HG03521 (cell line): Measurements from ENCODE around the gene ENO3.

Experiments used
- ATAC-seq: cut with Tn5 transposase; IDR thresholded peaks from one replicate; pipeline ENCODE4 v1.9.1; 2021; ENCODE audit warnings: mild to moderate bottlenecking, moderate library complexity; ENCODE audit not compliant: unreplicated experiment

Gene ENO3

GRCh38 chr17:4972752-4973151, 21.8 kb downstream of the ENO3 start:
- no peak for ATAC-seq

DNA sequence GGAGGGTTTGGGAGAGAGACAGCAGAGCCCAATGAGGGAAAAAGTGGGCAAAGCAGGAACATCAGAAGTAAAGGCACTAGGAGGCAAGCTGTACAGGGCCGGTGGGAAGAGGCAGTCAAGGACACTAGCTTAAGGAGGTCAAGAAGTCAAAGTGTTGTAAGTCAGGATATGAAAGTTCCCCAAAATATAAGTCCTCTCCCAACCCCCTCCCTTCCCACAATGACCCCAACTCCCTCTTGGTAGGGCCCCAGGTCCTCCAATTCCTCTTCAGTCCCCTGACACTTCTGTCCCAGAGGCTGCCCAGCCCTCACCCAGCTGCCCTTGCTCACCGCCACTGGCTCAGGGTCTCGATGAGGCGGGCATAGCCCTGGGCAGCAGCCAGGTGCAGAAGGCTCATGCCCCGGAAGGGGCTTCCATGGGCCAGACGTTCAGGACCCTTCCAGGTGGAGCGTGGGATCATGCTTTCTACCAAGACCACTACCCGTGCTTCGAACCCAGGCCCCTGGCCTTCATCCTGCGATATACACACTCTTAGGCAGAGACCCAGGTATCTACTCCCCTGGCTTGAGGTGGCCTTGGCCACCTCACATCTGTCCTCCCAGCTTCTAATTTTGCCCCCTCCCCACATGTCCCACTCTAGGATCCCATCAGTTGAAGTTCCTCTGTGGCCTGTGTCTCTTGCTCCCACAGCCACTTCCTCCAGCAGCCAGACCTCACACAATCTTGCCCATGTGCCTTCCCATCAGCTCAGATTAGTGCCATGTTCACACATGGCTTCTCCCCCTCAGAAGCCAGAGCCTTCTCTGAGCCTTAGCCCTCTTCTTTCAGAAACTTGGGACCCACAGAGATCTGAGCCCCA, 22.6 kb downstream of the ENO3 start:
- no peak for ATAC-seq

GRCh38 chr17:4974115-4974670, 23.3 kb downstream of the ENO3 start:
- no peak for ATAC-seq

- ATAC-seq = no peak
Measured at GRCh38 chr17:4978726-4979125, 27.8 kb downstream of the ENO3 start.

GRCh38 chr17:4980644-4981216, 29.8 kb downstream of the ENO3 start:
- no peak for ATAC-seq

DNA sequence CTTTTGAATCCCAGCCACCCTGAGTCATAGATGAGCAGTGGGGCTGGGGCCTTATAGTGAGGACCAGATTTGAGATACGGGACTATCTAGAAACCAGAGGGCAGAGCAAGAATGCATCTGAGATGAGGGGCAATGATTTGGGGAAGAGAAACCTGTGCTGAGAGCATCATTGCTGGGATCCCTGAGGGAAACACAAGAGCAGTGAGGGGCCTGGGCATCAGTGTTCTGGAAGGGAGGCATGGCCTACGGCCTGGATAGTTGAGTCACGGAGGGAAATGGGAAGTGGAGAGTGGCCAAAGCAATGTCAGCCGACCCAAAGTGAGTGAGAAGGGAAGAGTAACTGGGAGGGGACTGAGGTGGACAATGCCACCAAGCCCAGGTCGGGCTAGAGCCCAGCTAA, 31.4 kb downstream of the ENO3 start:
- no peak for ATAC-seq

GRCh38 chr17:4986403-4986802, 35.5 kb downstream of the ENO3 start:
- no peak for ATAC-seq

- peak; percentile 59 for ATAC-seq
Measured at GRCh38 chr17:4986951-4987766, 36.2 kb downstream of the ENO3 start, which contains the start of gene CAMTA2. Gene CAMTA2 (minus strand): TSS chr17:4987675. CDS start chr17:4986222, 1,453 bp downstream.

DNA sequence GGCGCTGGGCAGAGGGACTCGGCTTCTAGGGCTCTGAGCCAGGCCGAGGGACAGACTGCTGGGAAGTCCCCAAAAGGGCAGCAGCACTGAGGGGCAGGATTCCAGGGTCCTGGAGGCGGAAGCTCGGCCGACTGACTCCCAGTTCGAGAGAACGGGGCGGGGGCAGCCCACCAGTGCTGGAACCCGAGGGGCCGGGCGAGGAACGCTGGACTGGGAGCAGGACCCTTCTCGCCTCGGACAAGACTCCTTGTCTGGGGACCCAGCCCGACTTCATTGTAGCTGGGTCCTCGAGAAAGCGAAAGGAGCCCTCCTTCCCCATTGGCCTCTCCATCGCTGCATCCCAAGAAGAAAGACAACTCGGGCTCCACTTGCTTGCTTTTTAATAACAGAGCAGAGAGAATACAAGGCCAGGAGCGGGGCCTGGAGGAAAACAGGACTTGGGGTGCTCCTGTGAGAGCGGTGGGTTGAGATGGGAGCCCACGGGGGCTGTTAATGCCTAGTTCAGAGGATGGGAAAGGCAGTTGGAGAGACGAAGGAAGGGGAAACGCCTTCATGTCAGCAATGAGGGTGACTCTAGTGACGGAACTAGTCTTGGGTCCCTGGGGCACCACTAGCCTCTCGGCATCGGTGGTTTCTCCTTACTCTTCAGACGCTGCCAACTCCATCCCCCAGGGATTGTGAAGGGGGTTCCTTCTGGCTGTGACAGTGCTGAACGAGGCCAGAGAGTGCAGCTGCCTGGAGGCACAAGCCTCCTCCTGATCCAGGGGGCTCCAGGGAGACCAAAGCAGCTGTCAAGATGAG, 37.0 kb downstream of the ENO3 start:
- no peak for ATAC-seq

DNA sequence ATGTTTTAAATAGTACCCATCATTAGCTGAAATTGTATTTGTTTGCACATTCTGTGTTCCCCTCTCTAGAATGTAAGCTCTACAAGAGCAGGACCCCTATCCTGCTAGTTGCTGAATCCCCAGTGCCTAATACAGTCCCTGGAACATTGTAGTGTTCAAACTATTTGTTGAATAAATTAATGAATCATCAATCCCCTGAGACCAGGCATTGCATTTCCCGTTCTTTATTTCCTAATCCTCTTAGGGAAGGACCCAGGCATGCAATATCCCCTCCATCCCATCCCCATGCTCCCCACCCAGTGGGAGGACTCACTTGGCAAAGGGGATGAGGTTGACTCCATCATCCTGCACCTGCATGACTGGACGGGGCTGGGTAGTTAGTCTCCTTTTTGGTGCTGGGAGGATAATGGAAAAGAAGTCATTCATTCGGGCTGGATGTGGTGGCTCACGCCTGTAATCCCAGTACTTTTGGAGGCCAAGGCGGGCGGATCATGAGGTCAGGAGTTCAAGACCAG, 43.2 kb downstream of the ENO3 start:
- ATAC-seq = no peak

- ATAC-seq = peak; percentile 78
Measured at GRCh38 chr17:4997302-4998026, 46.5 kb downstream of the ENO3 start, which contains the start of the genes INCA1 and KIF1C. Gene INCA1 (minus strand): TSS chr17:4997522. CDS start chr17:4994437, 3,085 bp downstream. Gene KIF1C (plus strand): TSS chr17:4997950. CDS start chr17:5000247, 2,297 bp downstream.

DNA sequence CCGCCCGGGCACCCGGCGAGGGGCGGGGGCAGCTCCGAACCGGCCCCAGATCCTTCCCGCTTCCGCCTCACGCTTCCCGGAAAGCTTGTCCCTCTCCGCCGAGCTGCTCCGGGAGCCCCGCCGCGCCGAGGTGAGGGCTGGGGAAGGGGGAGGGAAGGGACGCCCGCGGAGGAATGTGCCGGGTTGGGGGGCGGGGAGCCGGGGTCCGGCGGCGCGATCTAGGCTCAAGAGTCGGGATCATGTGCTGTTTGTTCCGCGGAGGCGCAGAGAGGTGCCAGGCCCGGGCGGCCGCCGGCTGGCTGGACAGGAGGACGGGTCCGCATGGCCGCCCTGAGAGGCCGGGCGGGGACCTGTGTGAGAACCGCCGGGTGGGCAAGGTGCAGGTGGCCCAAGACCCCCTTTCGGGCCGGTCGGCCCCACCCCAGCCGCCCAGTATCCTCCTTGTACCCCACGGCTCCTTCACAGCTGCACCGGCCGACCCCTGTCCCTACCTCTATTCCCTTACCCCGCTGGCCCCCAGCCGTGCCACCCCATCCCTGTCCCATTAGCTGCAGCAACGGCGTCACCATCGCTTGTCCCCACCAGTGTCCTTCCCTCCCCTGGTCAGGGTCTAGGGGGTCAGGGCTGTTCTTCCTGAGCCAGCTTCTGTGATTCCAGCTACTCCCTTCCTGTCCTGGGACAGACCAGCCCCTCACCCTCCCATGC, 47.3 kb downstream of the ENO3 start:
- ATAC-seq = peak; percentile 9

GRCh38 chr17:4998732-4999429, 48.0 kb downstream of the ENO3 start:
- no peak for ATAC-seq

DNA sequence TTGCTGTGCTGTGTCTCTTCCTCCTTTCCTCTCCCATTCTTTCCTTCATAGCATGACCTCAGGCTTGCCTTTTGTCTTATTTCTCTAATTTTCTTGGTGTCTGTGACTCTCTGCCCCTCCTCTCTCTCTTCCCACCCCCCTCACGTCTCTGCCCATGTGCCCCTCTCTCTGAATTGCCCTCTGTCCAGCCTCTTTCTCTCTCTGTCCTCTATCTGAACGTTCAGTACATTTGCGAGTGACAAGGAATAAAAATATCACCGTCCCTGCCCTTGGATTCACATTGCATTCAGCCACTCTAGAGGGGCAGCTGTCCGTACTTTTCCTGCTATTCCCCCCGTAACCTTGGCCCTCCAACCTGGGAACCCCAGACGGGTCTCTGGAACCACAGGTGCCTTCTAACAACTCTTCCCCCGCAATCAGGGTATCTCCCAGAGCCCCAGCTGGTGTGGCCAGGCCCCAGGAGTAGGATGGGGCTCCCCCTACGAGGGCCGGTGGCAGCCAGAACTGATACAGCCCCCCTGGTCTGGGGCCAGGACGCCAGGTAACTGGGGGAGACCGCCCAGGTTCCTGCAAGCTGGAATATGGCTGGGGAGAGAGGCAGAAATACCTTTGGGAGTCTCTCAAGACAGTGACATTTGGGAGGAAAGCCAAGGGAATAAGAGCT, 48.6 kb downstream of the ENO3 start:
- ATAC-seq = no peak

DNA sequence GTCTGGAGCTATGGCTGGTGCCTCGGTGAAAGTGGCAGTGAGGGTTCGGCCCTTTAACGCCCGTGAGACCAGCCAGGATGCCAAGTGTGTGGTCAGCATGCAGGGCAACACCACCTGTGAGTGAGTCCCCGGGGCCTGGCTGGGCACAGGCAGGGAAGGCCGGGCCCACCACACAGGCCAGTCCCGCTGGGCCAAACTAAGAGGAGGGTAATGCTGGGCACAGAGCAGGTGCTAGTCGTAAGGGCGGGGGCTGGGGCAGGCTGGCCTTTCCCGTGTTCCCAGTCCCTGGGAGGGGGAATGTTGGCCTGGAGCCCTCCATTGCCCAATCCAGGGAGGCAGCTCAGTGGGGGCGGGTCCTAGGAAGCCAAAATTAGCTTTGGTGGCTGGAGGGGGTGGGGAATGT, 49.3 kb downstream of the ENO3 start:
- no peak for ATAC-seq

DNA sequence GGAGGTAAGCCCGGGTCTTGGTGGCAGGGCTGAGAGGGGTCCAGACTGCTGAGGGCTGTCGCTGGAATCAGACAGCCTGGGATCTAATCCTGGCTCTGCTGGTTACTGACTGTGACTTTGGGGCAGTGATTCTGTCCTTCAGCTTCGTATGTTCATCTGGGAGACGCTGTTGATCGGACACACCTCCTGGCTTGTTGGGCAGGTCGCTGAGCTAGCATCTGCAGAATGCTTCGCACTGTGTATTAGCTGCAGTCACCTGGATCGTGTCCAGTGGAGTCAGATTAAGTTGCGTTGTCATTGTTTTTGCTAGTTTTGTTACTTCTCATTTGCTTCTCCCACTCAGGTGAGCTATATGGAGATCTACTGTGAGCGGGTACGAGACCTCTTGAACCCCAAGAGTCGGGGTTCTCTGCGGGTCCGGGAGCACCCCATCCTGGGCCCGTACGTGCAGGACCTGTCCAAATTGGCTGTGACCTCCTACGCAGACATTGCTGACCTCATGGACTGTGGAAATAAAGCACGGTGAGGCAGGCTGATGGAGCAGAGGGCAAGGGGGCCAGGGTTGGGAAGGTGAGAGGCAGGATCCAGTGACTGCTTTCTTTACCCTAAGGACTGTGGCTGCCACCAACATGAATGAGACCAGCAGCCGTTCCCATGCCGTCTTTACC, 51.3 kb downstream of the ENO3 start:
- no peak for ATAC-seq
